GM19468 (cell line): Measurements from ENCODE around the gene STOX2.

Source experiments
- ATAC-seq: cut with Tn5 transposase; IDR thresholded peaks from one replicate; pipeline ENCODE4 v1.9.1; 2021; ENCODE audit warnings: mild to moderate bottlenecking, moderate library complexity, moderate number of reproducible peaks; ENCODE audit not compliant: unreplicated experiment; ENCODE audit errors: extremely low read depth

STOX2 gene

GRCh38 chr4:183905081-183905592 is at the start of gene STOX2:
Gene STOX2, plus strand, starts transcription at chr4:183905307. Its CDS starts 1,484 bp downstream, at chr4:183906791.
- no peak for ATAC-seq

- no peak for ATAC-seq
Observed at GRCh38 chr4:183855323-183856190, 49.5 kb upstream of the STOX2 start.

GRCh38 chr4:183857040-183857439 is 48.1 kb upstream of the STOX2 start:
- ATAC-seq = no peak

GRCh38 chr4:183858011-183858615 is 47.0 kb upstream of the STOX2 start:
- ATAC-seq = no peak

- ATAC-seq = no peak
Observed at GRCh38 chr4:183860119-183860518, 45.0 kb upstream of the STOX2 start.

- ATAC-seq = no peak
Observed at GRCh38 chr4:183860731-183861130, 44.4 kb upstream of the STOX2 start.

- no peak for ATAC-seq
Observed at GRCh38 chr4:183861426-183861825, 43.7 kb upstream of the STOX2 start.

GRCh38 chr4:183863155-183863825 is 41.8 kb upstream of the STOX2 start:
- no peak for ATAC-seq

GRCh38 chr4:183867247-183867646 is 37.9 kb upstream of the STOX2 start:
- ATAC-seq = no peak

- ATAC-seq = no peak
Observed at GRCh38 chr4:183870997-183871396, 34.1 kb upstream of the STOX2 start.

GRCh38 chr4:183871581-183871980 is 33.5 kb upstream of the STOX2 start:
- ATAC-seq = no peak

GRCh38 chr4:183872531-183872930 is 32.6 kb upstream of the STOX2 start:
- no peak for ATAC-seq

GRCh38 chr4:183873409-183874185 is 31.5 kb upstream of the STOX2 start:
- ATAC-seq = no peak

- ATAC-seq = no peak
Observed at GRCh38 chr4:183875251-183875825, 29.8 kb upstream of the STOX2 start.

GRCh38 chr4:183876268-183876934 is 28.7 kb upstream of the STOX2 start:
- ATAC-seq = no peak

- no peak for ATAC-seq
Observed at GRCh38 chr4:183878251-183878970, 26.7 kb upstream of the STOX2 start.

GRCh38 chr4:183885205-183885720 is 19.8 kb upstream of the STOX2 start:
- no peak for ATAC-seq

GRCh38 chr4:183887351-183887750 is 17.8 kb upstream of the STOX2 start:
- ATAC-seq = no peak
